AG09309 (cell line): ENCODE results near the gene SMU1.

ENCODE experiments used
- DNase-seq: peaks from one replicate; pipeline ENCODE4 v3.0.0-alpha.2; 2010; ENCODE audit warnings: low read depth
- H3K4me3 ChIP-seq: 2 replicates; pipeline ENCODE4 v1.5.1; 2011; ENCODE audit warnings: mild to moderate bottlenecking, low read depth, low read length, moderate library complexity; ENCODE audit not compliant: control insufficient read depth
- CTCF ChIP-seq: IDR thresholded peaks from 2 replicates; pipeline ENCODE4 v1.5.1; 2011; ENCODE audit warnings: mild to moderate bottlenecking, low read depth, low read length, inconsistent platforms; ENCODE audit not compliant: insufficient read depth, control insufficient read depth; ENCODE audit errors: missing control alignments

Gene SMU1

GRCh38 chr9:33082538-33083326 lies 6.3 kb upstream of the SMU1 start:
- H3K4me3 ChIP-seq: no peak overlapping the region
- no peak for TF ChIP-seq CTCF
- no peak for DNase-seq

DNA sequence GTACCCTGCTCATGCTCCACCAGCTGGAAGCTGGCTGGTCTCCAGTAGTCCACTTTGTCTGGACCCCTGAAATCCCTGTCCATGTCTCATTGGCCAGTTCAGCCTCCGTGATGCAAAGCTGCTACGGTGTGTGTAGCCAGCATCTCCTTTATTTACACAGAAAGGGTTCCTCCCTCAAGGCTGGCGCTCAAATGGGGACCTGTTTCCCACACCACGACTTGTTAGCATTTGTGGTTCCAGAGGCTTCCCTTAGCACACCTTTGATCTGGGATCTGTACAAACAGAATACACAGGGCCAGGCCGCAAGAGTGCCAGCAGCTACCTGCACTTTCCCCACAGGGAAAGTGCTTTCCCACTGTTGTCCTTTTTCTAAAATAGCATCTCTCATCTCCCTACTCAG lies 5.7 kb upstream of the SMU1 start:
- DNase-seq: no peak
- TF ChIP-seq CTCF: no peak
- H3K4me3 ChIP-seq: no peak overlapping the region

GRCh38 chr9:33081128-33081851 lies 4.8 kb upstream of the SMU1 start:
- H3K4me3 ChIP-seq: no peak overlapping the region
- peak; percentile 70 for TF ChIP-seq CTCF

GRCh38 chr9:33080534-33080933 lies 4.1 kb upstream of the SMU1 start:
- TF ChIP-seq CTCF: no peak
- DNase-seq: no peak

More at GRCh38 chr9:33081128-33081851, 4.8 kb upstream of the SMU1 start:
- peak; percentile 61 for DNase-seq

DNA sequence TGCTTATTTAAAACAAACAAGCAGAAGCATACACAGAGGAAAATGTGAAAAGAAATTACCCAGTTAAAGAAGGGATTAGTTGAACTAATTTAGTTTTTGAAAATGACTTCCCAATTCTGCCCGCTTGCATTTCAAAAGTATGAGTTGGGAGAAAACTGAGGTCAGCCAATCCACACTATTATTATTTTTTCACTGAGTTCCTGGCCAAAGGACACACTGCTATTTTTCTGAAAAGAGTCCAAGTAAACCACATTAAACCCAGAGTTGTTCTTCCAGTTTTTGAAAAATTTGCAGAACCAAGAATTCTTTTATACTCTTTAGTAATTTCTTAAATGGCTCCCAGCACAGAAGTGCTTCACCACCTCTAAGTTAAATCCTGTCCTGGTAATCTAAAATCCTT lies 7.5 kb downstream of the SMU1 start:
- TF ChIP-seq CTCF: no peak
- no peak for DNase-seq
- H3K4me3 ChIP-seq: no peak overlapping the region

More at GRCh38 chr9:33080534-33080933, 4.1 kb upstream of the SMU1 start:
- no peak overlapping the region for H3K4me3 ChIP-seq

GRCh38 chr9:33065157-33066076 lies 11.1 kb downstream of the SMU1 start:
- no peak overlapping the region for H3K4me3 ChIP-seq
- DNase-seq: no peak
- TF ChIP-seq CTCF: no peak
